Osteocyte (in vitro differentiated cells): ENCODE measurements around the gene VIT. TPM values are rescaled to one million over a fixed set of nuclear protein-coding genes. Genes with fewer than 3 reads are reported as not detected.

Source experiments
- DNase-seq: peaks from one replicate; pipeline ENCODE4 v3.0.0; 2021; ENCODE audit warnings: mixed read lengths; ENCODE audit not compliant: unreplicated experiment; ENCODE audit errors: extremely low spot score
- H3K27ac Mint-ChIP-seq: one replicate; pipeline ENCODE4 v1.8.0; 2021; ENCODE audit warnings: mild to moderate bottlenecking, mixed read lengths; ENCODE audit not compliant: unreplicated experiment
- H3K27me3 Mint-ChIP-seq: one replicate; pipeline ENCODE4 v1.8.0; 2021; ENCODE audit warnings: mixed read lengths; ENCODE audit not compliant: unreplicated experiment
- H3K36me3 Mint-ChIP-seq: one replicate; pipeline ENCODE4 v1.8.0; 2021; ENCODE audit warnings: mixed read lengths; ENCODE audit not compliant: unreplicated experiment
- H3K4me1 Mint-ChIP-seq: one replicate; pipeline ENCODE4 v1.8.0; 2021; ENCODE audit warnings: mixed read lengths; ENCODE audit not compliant: unreplicated experiment
- H3K4me3 Mint-ChIP-seq: one replicate; pipeline ENCODE4 v1.8.0; 2021; ENCODE audit warnings: mild to moderate bottlenecking, moderate library complexity, mixed read lengths; ENCODE audit not compliant: unreplicated experiment
- H3K9me3 Mint-ChIP-seq: one replicate; pipeline ENCODE4 v1.8.0; 2021; ENCODE audit warnings: mixed read lengths; ENCODE audit not compliant: unreplicated experiment
- total RNA-seq: library from RNA; stranded (reverse); gene quantifications from 2 replicates; pipeline ENCODE4 v1.2.1, GENCODE V29; 2021
- TF ChIP-seq, protein P1 (sequence below): fragments of 200-600 bp; sonication (generic); IDR thresholded peaks from 2 replicates; pipeline ENCODE4 v1.5.0; 2021; ENCODE audit warnings: antibody characterized with exemption, mild to moderate bottlenecking, moderate library complexity

VIT gene
- total RNA-seq, 1 donor from 2014 or later = 11.4 TPM

- TF ChIP-seq, protein P1, sequence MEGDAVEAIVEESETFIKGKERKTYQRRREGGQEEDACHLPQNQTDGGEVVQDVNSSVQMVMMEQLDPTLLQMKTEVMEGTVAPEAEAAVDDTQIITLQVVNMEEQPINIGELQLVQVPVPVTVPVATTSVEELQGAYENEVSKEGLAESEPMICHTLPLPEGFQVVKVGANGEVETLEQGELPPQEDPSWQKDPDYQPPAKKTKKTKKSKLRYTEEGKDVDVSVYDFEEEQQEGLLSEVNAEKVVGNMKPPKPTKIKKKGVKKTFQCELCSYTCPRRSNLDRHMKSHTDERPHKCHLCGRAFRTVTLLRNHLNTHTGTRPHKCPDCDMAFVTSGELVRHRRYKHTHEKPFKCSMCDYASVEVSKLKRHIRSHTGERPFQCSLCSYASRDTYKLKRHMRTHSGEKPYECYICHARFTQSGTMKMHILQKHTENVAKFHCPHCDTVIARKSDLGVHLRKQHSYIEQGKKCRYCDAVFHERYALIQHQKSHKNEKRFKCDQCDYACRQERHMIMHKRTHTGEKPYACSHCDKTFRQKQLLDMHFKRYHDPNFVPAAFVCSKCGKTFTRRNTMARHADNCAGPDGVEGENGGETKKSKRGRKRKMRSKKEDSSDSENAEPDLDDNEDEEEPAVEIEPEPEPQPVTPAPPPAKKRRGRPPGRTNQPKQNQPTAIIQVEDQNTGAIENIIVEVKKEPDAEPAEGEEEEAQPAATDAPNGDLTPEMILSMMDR = no peak
- Mint-ChIP-seq H3K27ac (no peak overlapping the region), H3K36me3 (peaks cover 22% of the 10 kb centered on the region), H3K27me3 (no peaks in the 10 kb centered on the region), H3K9me3 (peaks cover 16% of the 10 kb centered on the region), H3K4me3 (no peak overlapping the region), H3K4me1 (no peaks in the 10 kb centered on the region)
- DNase-seq = no peak
Observed at GRCh38 chr2:36741188-36741837, 44.8 kb downstream of the VIT start.

DNA sequence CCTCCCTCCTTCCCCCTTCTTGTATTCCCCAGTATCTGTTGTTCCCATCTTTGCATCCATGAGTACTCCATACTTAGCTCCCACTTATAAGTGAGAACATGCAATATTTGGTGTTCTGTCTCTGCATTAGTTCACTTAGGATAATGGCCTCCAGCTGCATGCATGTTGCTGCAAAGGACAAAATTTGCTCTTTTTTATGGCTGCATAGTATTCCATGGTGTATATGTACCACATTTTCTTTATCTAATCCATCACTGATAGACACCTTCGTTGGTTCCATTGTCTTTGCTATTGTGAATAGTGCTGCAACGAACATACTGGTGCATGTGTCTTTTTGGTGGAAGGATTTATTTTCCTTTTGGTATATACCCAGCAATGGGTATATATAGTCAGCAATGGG, 47.4 kb downstream of the VIT start:
- TF ChIP-seq, protein P1 = no peak
- H3K9me3 Mint-ChIP-seq = peaks cover 26% of the 10 kb centered on the region
- no peak overlapping the region for H3K27ac Mint-ChIP-seq
- H3K4me1 Mint-ChIP-seq = no peaks in the 10 kb centered on the region
- H3K36me3 Mint-ChIP-seq = peaks cover 30% of the 10 kb centered on the region
- no peaks in the 10 kb centered on the region for H3K27me3 Mint-ChIP-seq
- no peak overlapping the region for H3K4me3 Mint-ChIP-seq
- no peak for DNase-seq

GRCh38 chr2:36748166-36748565, 51.7 kb downstream of the VIT start:
- no peak for DNase-seq

GRCh38 chr2:36750101-36750500, 53.6 kb downstream of the VIT start:
- Mint-ChIP-seq H3K27me3 (no peaks in the 10 kb centered on the region), H3K9me3 (peaks cover 18% of the 10 kb centered on the region), H3K4me1 (peaks cover 4% of the 10 kb centered on the region), H3K4me3 (no peak overlapping the region), H3K27ac (no peak overlapping the region), H3K36me3 (peaks cover 21% of the 10 kb centered on the region)
- TF ChIP-seq, protein P1 = no peak
- DNase-seq = no peak

More at GRCh38 chr2:36748166-36748565, 51.7 kb downstream of the VIT start:
- TF ChIP-seq, protein P1 = no peak
- H3K4me3 Mint-ChIP-seq = no peak overlapping the region
- peaks cover 26% of the 10 kb centered on the region for H3K9me3 Mint-ChIP-seq
- no peaks in the 10 kb centered on the region for H3K27me3 Mint-ChIP-seq
- H3K4me1 Mint-ChIP-seq = no peaks in the 10 kb centered on the region
- H3K27ac Mint-ChIP-seq = no peak overlapping the region
- peaks cover 30% of the 10 kb centered on the region for H3K36me3 Mint-ChIP-seq

- Mint-ChIP-seq H3K36me3 (peaks cover 2% of the 10 kb centered on the region), H3K27ac (no peak overlapping the region), H3K9me3 (no peaks in the 10 kb centered on the region), H3K4me1 (peaks cover 4% of the 10 kb centered on the region), H3K27me3 (no peaks in the 10 kb centered on the region), H3K4me3 (no peak overlapping the region)
- TF ChIP-seq, protein P1 = no peak
- no peak for DNase-seq
Observed at GRCh38 chr2:36753706-36754221, 57.3 kb downstream of the VIT start.
